GM19328 (cell line): ENCODE results near the gene HAGH.

Experiments used
- ATAC-seq: cut with Tn5 transposase; IDR thresholded peaks from one replicate; pipeline ENCODE4 v1.9.1; 2021; ENCODE audit warnings: mild to moderate bottlenecking, moderate library complexity; ENCODE audit not compliant: unreplicated experiment

The HAGH gene

GRCh38 chr16:1832838-1833454 lies 6.3 kb upstream of the HAGH start:
- ATAC-seq, result no peak

- ATAC-seq, result no peak
These were observed 4.8 kb upstream of the HAGH start for GRCh38 chr16:1831186-1832075.

GRCh38 chr16:1830213-1830612 lies 3.6 kb upstream of the HAGH start:
- ATAC-seq, result no peak

- no peak for ATAC-seq
These were observed 2.2 kb upstream of the HAGH start for GRCh38 chr16:1828645-1829410.

GRCh38 chr16:1825864-1826690 lies 548 bp downstream of the HAGH start:
- ATAC-seq, result peak; percentile 42

GRCh38 chr16:1825381-1825863 lies 1.2 kb downstream of the HAGH start:
- no peak for ATAC-seq

GRCh38 chr16:1823821-1824220 lies 2.8 kb downstream of the HAGH start:
- no peak for ATAC-seq

GRCh38 chr16:1822801-1823200 lies 3.8 kb downstream of the HAGH start:
- no peak for ATAC-seq

GRCh38 chr16:1821861-1822611 lies 4.6 kb downstream of the HAGH start:
- no peak for ATAC-seq

- ATAC-seq, result no peak
These were observed 5.7 kb downstream of the HAGH start for GRCh38 chr16:1820946-1821290.

- no peak for ATAC-seq
These were observed 6.3 kb downstream of the HAGH start for GRCh38 chr16:1820096-1820945.

- no peak for ATAC-seq
These were observed 7.0 kb downstream of the HAGH start for GRCh38 chr16:1819611-1820010.

GRCh38 chr16:1818873-1819525 lies 7.6 kb downstream of the HAGH start:
- no peak for ATAC-seq

- ATAC-seq, result no peak
These were observed 8.3 kb downstream of the HAGH start for GRCh38 chr16:1818204-1818872.

GRCh38 chr16:1817716-1818115 lies 8.9 kb downstream of the HAGH start:
- ATAC-seq, result no peak

- ATAC-seq, result no peak
These were observed 9.4 kb downstream of the HAGH start for GRCh38 chr16:1817276-1817589.

- no peak for ATAC-seq
These were observed 10.0 kb downstream of the HAGH start for GRCh38 chr16:1816396-1817275.
